GM18909 (cell line): ENCODE results near the gene SIK3.
A peak's percentile ranks its signal among the peaks of the same experiment; 100 is the strongest.
"Not testable (repeated sequence)": the region's sequence is repeated elsewhere in the genome, so short reads cannot be mapped to it uniquely, and the experiment has no call there.

ENCODE experiments used
- ATAC-seq: cut with Tn5 transposase; IDR thresholded peaks from one replicate; pipeline ENCODE4 v1.9.1; 2021; ENCODE audit warnings: mild to moderate bottlenecking; ENCODE audit not compliant: unreplicated experiment, poor library complexity

The SIK3 gene

GRCh38 chr11:117098269-117099232, at the start of gene SIK3:
TSS of gene SIK3 (minus strand) at chr11:117098428. CDS start at chr11:117098415, 13 bp downstream.
- ATAC-seq = peak; percentile 76

- no peak for ATAC-seq
Observed at GRCh38 chr11:117146521-117146920, 48.3 kb upstream of the SIK3 start.

- no peak for ATAC-seq
Observed at GRCh38 chr11:117145393-117145761, 47.1 kb upstream of the SIK3 start.

- peak; percentile 50 for ATAC-seq
Observed at GRCh38 chr11:117144477-117145392, 46.5 kb upstream of the SIK3 start.

GRCh38 chr11:117143871-117144476, 45.7 kb upstream of the SIK3 start, which contains the start of gene PAFAH1B2:
TSS of gene PAFAH1B2 (plus strand) at chr11:117144287. CDS start at chr11:117152448, 8,161 bp downstream.
- peak; percentile 96 for ATAC-seq

DNA sequence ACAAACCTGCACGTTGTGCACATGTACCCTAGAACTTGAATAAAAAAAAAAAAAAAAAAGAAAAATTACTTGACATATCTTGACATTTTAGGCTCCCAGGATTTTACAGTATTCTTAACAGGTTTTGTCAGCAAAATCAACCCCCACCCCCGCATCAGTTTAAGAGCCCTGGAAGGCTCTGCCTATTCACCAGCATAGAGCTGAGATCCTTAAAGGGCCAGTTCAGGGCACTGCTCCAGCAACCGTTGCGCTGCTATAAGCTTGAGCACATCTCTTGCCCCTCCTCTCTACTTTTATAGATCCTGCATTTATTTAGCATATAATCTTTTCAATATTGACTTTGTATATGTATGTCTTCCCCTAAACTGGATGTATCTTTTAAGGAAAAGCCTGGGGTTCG, 45.2 kb upstream of the SIK3 start:
- ATAC-seq = no peak

DNA sequence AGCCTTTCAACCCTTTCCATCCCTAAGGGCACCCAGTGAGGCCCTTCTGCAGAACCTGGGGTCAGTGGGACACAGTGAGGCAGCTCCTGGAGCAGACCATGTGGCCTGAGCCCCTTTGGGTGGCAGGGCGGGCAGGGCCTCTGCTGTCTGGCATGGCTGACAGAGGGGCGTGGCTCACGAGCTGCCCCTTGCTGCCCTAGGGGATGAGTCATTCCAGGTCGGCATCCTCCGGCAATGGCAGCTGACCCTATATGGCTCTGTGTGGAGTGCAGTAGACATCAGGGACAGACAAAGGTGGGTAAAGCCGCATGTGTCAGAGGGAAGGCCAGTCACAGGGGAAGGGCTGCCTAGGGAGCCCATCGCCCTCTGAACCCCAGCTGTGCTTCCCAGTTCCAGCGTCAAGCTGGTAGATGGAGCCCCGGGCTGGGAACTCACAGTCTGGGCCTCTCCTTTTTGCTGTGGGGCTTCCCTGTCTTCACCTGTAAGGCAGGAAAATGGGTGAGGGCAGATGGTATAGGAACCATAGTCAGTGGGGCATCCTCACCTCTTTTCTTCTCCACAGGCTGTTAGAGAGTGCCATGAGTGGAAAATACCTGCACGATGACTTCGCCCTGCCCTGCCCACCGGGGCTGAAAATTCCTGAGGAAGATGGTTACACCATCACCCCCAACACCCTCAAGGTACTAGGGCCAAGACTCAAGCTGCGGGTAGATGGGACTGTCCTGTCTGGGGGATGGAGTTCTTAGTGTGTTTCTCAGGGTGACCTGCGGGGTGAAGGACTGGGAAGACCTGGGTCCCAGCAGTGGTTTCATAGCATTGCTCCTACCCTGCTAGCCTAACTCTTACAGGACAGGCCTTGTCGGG, 39.2 kb upstream of the SIK3 start:
- ATAC-seq = not testable (repeated sequence)

GRCh38 chr11:117134979-117135378, 36.8 kb upstream of the SIK3 start:
- ATAC-seq = not testable (repeated sequence)

- ATAC-seq = no peak
Observed at GRCh38 chr11:117134431-117134830, 36.2 kb upstream of the SIK3 start.

DNA sequence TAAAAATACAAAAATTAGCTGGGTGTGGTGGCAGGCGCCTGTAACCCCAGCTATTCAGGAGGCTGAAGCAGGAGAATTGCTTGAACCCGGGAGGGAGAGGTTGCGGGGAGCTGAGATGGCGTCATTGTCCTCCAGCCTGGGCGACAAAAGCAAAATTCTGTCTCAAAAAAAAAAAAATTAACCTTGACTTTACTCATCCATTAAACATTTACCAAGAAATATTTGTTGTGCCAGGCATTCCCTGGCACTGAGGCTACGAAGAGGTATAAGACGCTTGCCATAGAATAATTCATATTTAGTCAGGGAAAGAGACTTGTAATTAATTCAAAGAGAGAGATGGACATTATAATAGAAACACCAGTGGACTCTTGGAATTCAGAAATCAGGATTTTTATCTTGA, 32.7 kb upstream of the SIK3 start:
- no peak for ATAC-seq

- not testable (repeated sequence) for ATAC-seq
Observed at GRCh38 chr11:117130396-117130795, 32.2 kb upstream of the SIK3 start.

GRCh38 chr11:117128289-117128688, 30.1 kb upstream of the SIK3 start:
- ATAC-seq = no peak

DNA sequence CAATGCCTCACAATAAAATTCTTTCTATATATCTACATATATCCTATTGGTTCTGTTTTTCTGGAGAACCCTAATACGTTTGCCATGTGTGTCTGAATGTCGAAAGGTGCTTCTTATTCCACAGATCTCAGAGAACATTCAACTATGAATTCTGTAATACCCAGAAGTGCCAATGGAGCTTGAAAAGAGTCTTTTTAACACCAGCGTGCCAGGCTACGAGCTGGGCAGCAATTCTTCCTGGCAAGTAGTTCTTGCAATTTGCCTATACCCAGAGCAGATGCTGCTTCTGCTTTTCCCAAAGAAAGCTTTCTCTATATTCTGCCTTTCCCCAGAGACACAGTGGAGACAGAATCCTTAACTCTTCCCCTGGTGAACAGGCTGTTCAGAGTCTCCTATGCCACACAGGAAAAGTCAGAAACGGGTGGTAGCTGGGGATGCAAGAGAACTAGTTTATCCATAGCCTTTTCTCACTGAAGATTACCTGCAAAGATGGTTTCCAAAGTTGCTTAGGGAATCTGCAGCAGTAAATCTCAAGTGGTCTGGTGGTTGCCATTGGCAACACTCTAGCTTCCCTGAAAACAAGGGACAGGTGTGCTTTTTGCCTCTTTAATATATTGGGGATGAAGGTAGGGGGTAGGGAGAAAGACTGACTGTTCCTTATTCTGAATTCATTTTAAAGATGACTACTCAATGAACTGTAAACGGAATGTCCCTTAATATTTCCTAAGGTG, 29.1 kb upstream of the SIK3 start:
- no peak for ATAC-seq

DNA sequence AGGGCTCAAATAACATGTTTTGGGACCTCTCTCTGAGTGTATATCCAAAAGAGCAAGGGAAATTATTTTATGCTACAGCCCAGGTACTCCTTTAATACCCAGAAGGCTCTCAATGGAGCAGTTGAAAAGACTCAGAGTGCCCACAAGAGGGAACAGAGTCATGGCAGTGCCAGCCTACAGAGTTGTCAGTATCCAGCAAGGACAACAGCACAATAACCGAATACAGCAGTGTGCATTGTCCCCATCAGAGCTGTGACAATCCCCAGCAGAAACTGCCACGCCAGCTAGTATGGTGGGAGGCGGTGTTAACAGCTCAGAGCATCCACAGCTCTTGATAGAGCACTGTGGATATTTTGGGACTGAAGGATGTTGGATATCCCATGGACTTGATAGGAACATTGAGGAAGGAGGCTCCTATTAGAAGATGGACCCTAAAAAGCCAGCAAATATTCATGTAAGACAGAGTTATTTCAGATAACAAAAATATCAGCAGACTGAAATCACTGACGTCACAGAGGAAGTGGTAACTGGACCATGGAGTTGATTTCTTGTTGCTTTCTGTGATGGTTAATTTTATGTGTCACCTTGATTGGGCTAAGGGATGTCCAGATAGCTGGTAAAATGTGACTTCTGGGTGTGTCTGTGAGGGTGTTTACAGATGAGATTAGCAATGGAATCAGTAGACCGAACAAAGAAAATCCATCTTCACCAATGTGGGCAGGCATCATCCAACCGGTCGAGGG, 28.2 kb upstream of the SIK3 start:
- ATAC-seq = no peak

DNA sequence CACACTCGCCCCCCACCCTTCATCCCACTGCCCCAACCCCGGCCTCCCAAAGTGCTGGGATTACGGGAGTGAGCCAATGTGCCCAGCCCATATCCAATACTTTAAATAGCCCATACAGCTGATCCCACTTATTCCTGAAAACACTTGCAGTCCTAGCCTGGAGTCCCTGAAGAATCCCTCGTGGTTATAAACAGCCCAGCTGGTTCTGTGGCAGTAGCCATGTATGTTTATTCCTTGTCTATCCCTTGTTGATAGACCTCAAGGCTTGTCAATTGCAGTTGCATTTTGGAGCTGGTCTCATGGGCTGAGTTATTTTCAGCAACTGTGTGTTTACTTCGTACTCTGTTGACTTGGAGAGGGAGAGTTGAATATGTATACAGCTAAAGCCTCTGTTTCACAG, 24.3 kb upstream of the SIK3 start:
- no peak for ATAC-seq

DNA sequence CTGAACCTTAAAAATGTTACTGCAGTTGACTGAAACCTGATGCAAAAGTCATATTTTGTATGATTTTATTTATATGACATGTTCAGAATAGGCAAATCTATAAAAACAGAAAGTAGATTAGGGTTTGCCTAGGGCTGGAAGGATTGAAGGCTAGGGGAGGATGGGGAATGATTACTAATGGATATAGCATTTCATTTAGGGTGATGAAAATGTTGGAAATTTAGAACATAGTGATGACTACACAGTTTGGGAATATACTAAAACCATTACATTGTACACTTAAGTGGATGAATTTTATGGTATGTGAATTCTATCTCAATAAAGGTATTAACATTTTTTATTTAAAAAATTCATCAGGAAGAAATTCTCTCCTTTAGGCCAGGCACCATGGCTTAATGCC, 22.9 kb upstream of the SIK3 start:
- no peak for ATAC-seq

DNA sequence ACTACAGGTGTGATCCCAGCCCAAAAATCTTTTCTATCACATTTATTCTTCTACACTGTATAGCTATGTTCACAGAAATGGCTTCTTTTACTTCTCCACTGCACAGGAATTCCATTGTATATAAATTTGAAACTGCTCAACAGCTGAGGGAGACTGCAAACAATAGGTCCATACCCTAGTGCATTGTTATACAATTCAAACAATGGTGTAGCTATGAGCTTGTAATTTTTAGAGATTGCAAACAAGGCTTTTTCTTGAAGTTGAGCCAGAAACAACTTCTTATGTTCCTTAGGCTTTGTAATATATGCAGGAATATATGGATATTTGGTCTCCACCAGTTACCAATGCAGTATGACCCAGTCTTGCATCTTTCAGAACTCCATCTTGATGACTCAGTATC, 19.5 kb upstream of the SIK3 start:
- ATAC-seq = no peak

DNA sequence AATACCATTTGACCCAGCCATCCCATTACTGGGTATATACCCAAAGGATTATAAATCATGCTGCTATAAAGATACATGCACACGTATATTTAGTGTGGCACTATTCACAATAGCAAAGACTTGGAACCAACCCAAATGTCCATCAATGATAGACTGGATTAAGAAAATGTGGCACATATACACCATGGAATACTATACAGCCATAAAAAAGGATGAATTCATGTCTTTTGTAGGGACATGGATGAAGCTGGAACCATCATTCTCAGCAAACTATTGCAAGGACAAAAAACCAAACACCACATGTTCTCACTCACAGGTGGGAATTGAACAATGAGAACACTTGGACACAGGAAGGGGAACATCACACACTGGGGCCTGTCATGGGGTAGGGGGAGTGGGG, 14.7 kb upstream of the SIK3 start:
- ATAC-seq = not testable (repeated sequence)
